Ammon's horn (tissue), 1 donor: Measurements from ENCODE around the gene TMEM106B.

Source experiments
- DNase-seq: peaks from one replicate; pipeline ENCODE4 v3.0.0-alpha.2; 2016; ENCODE audit warnings: low spot score

TMEM106B gene

DNA sequence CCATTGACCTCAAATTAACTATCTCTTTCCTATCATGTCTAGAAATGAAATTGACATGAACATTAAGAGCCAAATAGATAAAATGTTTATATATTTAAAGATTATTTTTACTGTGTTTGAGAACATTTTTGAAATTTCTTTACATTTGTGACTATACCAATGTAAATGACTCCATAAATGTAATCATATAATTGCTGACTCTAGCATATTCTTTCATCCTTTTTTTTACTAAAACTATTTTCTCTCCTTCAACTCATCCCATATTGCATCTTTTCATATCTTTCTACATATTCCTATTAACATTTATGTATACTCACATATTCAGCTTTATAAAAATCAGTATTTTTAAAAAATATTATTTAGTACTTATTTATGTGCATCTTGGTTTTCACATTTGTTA lies 16.9 kb downstream of the TMEM106B start:
- no peak for DNase-seq

DNA sequence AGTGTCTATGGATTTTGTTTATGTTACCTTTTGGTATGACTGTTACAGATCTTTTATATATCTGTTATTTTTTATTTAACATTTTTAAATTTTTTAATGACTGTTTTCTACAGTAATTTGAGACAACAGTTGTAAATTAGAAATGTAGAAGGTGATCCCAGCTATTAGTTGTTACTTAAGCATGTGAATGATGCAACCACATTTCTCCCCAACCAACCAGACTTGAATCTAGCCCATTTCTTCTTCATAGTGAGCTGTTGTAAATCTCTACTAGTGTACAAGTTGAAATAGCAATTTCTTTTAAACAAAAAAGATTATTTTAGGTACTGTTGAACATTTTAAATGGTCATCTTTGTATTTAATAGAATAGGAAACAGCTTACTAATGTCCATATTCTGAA lies 18.0 kb downstream of the TMEM106B start:
- no peak for DNase-seq

DNA sequence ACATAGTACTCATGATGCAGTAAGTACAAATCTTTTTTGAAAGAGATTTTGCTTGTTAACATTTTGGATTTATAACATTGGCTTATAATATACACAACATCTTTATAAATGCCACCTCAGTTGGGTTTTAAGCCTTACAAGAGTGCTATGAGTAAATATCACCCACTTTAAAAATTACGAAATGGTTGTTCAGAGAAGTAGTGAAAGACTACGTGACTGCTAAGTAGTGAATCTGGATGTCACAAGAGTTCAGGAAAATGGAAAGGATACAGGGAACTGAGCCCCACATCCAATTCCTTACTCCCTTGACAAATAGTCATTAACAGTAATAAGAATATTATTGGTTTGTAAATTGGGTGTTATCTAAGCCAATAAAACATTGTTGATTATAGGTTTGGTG lies 20.0 kb downstream of the TMEM106B start:
- no peak for DNase-seq

DNA sequence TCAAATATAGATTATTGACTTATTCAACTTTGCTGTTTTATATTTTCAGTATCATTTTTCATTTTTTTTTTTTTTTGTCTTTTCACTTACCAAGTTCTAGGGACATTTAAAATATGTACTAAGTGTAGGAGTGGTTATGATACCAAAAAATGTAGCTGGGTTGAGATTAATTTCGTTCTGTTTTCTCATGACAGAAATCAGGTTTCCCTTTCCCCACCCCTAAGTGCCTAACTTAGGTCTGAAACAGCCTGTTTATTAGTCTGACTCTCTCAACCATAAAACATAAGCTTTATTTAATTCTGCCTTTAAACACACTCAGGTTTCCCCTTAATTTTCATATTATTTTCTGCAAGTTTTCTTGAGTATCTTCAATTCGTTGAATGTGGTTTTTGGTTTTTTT lies 22.1 kb downstream of the TMEM106B start:
- DNase-seq, result no peak

DNA sequence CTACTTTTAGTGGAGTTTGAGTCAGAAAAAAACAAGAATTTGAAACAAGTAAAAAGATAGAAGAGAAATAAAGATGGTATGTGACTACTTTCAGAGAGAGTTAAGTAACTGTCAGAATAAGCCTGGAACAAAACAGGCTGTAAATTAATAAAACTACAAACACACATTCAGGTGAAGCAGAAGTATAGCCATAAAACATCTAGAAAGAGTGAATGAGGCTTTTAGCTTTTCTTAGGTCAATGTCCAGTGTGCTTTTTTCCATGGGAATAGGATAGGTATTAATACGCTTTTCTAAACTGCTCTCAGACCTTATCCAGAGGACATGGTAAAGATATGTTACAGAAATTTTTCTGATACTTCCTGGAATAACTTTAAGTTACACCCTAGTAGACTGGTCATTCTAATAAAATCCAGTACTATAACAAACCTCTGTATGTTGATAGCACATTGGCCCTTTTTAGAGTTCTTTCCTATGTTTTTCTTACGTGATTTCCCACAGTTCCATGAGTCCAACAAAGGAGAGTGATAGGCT lies 23.3 kb downstream of the TMEM106B start:
- no peak for DNase-seq

DNA sequence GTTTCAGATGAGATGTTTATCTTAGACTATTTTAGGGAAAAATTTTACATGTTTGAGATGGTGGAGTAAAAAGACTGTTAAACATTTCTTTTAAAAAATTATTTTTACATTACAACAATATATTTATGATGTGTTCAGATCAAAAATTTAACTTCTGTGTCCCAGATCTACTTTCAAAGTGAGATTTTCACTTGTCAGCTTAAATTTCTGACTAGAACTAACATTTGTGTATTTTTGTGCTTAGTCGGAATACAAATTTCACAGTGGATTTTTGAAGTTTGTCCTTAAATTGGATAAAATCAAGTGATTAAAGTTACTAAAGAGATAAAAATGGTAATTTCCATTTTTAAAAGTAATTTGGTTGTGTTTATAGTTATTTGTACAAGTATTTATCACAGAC lies 24.9 kb downstream of the TMEM106B start:
- no peak for DNase-seq

DNA sequence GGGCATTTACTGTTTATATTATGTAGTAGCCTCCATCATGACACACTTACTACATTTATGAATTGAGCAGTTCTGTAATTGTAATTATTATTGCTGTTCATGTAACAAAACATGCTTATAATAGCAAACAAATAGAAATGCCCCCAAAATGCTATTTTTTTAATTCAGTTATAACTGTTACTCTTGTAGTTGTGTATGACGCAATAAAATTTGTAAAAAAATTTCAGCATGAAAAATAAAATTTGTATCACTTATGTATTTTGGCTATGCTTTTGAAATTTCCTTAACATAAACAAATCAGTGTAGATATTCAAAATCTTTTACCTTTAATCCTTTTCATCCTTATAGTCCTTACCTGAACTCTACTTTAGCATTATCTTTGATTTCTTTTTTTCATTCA lies 25.9 kb downstream of the TMEM106B start:
- DNase-seq, result no peak

DNA sequence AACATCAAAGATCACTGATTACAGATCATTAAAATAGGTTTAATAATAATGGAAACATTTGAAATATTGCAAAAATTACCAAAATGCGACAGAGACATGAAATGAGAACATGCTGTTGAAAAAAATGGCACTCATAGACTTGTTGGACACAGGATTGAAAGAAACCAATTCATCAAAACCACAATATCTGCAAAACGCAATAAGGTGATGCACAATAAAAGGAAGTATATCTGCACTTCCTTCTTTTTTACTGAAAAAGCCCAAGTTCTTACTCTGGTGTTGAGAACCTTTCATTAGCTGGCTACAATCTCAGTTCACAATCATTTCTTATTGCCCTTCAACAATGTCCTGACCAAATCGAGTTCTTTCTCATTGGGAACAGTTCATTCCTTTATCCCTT lies 28.7 kb downstream of the TMEM106B start:
- no peak for DNase-seq

DNA sequence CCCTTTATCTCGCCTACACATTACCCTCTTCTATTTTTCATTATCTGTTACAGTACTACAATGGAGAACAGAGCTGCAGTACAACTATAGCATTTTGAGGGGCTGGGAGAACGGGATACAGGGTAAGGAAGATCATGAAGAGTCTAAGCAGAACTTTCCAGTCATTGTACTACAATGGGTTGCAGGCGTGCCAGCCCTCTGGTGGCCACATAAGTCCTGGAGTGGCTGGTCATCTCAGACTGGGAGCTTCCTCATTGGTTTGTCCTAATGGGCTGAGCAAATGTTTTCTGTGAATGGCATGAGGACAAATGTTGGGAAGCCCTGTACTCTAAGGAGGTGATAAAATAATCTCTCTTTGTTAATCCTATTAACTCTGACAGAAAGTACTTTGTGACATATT lies 33.0 kb downstream of the TMEM106B start:
- DNase-seq, result no peak

DNA sequence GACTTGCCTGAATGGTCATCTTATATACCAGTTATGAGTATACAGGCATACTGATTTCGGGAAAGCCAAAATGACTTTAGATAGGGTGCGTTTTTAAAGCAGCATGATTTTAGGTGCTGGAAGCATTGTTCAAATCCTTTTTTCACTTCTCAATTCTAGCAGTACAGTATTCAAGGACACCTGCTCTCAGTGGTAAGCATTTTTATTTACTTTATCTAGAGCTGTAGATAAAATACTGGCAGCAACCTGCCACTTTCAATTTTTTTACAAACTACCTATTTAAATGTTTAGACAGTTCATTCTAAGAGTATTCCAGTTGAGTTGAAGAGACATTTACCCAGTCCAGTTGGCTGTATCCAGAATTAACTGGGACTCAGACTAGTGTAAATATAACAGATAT lies 33.6 kb downstream of the TMEM106B start:
- DNase-seq, result no peak

DNA sequence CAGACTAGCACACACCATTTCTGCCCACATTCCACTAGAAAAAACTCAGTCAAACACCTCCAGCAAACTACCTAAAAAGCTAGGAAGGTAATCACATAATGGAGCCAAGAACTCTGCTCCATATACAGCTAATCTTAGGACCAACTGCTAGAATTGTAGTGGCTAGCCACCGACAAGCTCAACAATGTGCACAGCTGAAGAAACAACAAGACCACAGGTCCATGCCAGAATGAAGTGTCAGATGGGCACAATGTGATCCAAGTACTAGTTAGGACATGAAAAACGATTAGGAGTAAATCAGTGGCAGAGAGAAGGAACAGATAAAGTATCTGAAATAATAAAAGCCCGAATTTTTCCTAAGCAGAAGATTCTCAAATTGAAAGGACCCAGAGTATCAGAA lies 38.6 kb downstream of the TMEM106B start:
- no peak for DNase-seq

DNA sequence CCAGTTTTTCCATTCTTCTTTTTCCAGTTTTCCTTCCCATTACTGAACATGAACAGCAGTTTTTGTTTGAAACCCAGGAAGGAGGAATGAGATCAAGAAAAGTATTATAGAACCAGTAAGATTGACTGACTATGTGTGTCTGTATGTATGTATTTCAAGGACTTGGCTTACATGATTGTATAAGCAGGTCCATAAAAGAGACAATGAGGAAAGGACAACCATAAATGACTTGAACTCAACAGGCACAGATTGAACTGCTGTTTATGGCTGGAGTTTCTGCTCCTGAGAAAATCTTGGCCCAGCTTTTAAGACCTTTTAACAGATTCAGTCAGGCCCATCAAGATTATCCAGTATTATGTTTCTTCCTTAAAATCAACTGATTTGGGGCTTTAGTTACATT lies 39.1 kb downstream of the TMEM106B start:
- DNase-seq, result no peak

DNA sequence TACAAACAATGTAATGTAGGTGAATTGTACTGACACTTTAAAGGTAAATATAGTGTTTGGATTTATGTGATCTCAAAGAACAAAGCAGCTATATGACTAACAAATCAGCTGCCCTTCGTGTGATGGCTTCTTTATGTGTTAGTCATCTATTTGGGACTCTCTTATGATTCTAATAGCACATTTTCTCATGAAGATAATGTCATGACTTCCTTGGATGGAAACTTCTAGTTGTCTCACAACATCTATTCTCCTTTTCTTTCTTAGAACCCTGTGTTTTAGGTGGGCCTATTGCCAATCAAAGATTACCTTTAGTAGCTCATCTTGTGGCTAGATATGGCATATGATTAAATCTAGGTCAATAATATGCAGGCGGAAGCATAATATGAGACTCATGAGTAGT lies 45.0 kb downstream of the TMEM106B start:
- DNase-seq, result no peak

DNA sequence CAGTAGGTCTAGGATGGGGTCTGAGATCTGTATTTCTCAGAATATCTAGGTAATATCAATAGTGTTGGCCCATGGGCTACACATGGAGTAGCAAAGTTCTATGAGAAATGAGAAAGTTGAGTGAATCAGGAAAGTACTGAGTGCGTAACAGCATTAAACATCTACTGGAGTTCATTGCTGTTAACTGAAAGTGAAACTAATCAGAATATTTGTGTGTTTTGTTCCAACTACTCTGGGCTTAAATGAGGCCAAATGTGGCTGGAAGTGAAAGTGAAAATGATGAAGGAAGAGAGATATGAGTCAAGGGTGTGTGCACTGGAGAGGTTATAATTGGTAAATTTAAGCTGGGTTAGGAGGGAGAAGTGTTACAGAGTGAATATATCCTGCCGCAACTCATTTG lies 46.5 kb downstream of the TMEM106B start:
- DNase-seq, result no peak

DNA sequence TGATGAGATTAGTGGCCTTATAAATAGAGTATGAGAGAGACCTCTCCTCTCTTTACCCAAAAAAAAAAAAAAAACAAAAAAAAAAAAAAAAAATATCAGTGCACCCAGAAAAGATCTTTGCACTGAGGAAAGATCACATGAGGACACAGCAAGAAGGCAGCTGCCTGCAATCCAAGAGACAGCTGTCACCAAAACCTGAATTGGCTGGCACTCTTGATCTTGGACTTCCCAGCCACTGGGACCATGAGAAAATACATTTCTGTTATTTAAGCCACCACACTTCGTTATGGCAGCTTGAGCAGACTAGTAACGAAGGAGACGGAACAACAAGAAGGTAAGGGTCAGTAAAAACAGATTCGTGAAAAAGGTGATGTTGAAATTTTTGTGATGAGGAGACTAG lies 47.0 kb downstream of the TMEM106B start:
- no peak for DNase-seq

DNA sequence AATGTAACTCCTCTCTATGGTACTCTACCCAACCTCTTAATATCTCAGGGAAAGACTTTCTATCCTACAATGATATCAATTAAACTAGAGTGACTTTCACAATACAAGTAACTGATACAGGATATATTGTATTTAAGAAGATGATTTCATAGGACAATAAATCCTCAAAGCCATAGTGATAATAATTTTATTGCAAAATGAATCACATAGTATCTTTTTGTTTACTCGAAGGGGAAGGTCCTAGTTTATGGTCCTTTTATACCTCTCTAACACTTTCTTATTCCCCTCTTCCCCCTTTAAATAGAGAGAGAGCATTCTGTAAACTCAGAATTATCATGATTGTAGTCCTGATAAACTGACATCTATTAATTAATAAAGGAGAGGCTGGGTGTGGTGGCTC lies 56.4 kb downstream of the TMEM106B start:
- no peak for DNase-seq

DNA sequence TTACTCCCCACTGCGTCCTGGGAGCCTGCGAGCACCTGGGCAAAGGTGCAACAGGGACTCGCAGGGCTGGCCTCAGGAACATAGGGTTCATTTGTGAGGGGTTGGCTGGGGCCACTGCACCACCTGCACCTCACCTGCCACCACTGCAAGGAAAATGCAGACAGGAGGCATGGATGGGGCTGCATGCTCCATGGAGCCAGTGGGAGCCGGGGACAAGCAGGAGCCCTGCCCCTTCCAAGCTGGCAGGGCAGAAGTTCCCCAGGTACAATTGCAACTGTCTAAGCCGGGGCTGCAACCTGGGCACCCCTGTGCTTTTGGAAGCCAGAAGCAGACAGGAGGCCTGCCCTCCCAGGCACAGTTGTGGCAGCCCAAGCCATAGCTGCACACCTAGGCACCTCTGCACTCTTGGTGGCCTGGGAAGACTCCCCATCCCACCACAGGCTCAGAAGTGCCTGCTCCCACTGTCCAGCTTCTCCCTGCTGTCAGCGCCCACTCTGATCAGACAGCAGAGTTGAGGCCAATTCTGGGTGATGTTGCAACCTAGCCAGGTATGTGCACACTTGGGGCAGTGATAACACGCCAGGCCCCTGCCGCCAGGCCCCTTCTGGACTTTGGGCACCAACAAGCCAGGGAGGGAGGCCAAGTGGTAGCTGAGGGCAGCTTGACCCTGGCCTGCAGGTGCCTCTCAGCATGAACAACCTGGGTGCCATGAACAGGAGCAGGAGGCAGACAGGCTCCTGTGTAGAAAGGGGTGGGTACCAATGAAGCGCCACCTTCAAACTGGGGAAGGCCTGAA lies 58.2 kb downstream of the TMEM106B start:
- DNase-seq, result no peak

DNA sequence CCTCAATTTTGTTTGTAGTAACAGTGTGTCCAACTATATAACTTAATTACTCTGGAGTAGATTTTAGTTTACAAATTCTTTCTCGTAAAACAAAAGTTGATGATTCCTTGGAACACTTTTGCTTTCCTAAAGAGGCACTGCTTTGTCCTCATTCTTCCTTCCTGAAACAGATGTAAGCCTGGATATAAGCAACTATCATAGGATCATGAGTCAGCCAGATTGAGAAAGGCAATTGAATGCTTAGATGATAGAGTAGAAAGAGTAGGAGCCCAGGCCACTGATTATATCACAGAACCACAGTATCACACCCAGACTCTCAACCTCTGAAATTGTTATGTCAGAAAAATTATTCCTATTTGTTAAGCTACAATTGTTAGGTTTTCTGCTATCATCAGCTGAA lies 69.9 kb downstream of the TMEM106B start:
- no peak for DNase-seq

DNA sequence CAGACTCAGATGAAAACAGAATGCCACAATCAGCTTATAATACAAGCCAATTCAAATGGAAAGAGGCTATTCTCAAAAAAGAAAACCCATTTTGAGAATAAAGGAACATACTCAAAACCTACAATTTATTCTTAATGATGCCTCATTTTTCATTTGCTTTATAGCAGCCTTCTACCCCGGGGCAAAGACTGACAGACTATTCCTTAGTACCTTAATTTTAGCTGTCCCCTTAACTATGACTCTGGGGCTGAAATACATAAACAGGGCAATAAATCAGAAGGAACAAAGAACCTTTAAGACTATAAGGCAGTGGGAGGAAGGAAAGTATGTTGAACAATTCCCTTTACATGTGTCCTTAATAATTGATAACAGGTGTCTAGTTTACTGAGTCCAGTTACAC lies 76.8 kb downstream of the TMEM106B start:
- no peak for DNase-seq

DNA sequence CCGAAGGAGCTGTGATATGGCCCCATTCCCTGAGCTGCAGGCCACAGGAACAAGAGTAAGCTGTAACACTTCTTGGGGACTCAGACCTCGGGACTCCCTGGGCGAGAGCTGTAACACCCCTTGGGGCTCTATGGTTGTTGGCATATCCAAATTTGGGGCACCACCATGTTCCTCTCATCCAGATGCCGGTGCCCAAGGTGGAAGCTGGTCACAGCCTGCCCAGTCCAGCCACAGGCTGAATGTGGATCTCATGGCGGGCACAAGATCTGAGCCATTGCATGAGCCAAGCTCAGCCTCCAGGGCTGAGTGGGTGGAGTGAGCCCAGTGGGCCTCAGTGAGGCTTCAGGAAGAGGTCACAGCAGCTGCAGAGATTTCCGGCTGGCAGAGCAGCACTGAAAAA lies 78.9 kb downstream of the TMEM106B start:
- DNase-seq, result no peak

DNA sequence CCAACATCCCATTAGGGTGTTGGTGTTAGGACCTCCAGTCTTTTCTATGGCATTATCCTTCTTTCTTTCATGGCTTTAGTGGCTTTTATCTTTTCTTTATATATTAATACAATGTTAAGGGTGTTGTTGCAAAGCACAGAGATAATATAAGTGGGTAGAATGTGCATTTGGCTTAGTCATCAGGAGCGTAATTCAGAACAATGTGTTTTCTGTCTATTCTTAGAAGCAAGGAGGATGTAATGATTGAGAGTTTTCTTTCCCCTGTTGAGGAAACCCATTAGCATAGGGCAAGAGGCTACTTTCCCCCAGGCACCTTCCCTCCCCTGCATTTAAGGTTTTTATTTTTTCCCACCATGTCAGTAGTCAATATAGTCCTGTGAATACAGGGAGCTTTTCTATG lies 79.7 kb downstream of the TMEM106B start:
- DNase-seq, result no peak

DNA sequence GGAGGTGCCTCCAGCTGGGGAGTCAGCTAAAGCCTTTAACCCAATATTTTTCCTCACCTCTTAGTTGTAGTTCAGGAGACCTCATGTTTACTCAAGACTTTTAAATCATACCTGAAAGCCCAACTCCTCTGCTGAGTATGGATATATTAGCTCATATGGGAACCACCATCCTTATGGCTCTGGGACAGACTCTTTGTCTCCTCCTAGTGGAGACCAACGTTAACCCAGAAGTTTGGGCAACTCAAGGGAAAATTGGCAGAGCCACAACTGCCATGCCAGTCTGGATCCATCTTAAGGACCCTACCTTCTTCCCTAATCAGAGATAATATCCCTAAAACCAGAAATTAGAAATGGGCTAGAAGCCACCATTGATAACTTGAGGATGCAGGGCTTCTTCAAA lies 80.8 kb downstream of the TMEM106B start:
- no peak for DNase-seq
